HG03139 (cell line): Measurements from ENCODE around the gene MAP4K5.

Experiments used
- ATAC-seq: cut with Tn5 transposase; IDR thresholded peaks from one replicate; pipeline ENCODE4 v1.9.1; 2021; ENCODE audit not compliant: unreplicated experiment

The MAP4K5 gene

GRCh38 chr14:50373959-50374358 lies 158.4 kb downstream of the MAP4K5 start:
- no peak for ATAC-seq

GRCh38 chr14:50371546-50371945 lies 160.8 kb downstream of the MAP4K5 start:
- ATAC-seq: no peak
